Head of caudate nucleus (tissue), 42 donors: ENCODE data around the gene ZC3H13.

ENCODE experiments used
- DNase-seq, 42 donors: peaks; one replicate each; pipeline versions ENCODE4 v3.0.0 to v3.0.0-alpha.2; 2020 to 2021; ENCODE audit warnings: mixed read lengths in 7 of 42
- intact Hi-C: fragments of 100-400 bp; cut with DNase I; formaldehyde crosslinking; loops from one replicate; pipeline ENCODE4 v1.15.0; 2022

Gene ZC3H13

DNA sequence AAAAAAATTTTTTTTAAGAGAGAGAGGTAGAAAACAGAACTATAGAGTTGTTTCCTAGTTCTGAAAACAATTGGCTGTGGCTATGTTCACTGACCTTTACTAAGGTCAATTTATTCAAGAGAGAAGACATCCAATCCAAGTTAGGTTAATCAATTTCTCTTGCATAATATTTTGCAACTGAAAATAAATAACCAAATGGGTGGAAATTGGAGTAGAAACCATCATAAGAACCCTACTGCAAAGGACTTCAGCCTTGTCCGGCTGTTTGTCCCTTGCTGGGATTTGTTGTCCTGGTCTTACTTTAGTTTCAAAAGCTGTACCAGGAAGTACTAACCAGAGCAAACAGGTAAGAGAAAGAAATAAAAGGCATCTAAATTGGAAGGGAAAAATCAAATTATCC, 23.3 kb upstream of the ZC3H13 start:
- no peak for DNase-seq
- intact Hi-C loops = no loop called here

DNA sequence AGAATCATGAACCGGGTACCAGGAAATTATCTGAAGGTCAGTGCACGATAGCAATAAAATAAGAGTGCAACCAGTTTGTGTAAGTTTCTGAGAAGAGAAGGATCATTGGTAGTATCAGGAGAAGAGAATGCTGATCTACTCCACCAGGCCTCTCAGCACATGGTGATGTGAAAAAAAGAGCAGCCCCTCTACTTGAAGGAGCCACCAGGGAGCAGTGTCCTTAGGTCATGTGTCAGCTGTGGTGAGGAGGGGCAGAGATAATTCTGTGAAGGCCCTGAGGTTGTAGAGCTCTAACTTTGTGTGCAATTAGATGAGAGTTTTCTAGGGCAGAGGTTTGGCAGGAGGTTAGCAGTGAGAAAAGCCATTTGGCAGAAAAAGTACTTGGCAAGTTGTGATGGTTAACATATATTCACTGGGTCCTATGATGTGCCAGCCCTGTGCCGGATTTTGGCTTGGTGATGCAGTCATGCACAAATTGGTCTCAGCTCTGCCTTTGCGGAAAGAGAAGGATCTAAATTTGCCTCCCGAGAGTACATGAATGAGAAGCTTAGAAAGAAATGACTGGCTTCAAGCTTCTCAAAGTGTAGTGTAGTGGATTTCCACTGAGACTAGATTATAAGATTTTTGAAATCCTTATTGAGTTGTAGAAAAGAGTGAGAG, 19.2 kb upstream of the ZC3H13 start:
- no peak for DNase-seq
- intact Hi-C loops = no loop called here

- intact Hi-C loops = no loop called here
- DNase-seq = no peak
Measured at GRCh38 chr13:46063292-46063691, 10.7 kb upstream of the ZC3H13 start.

DNA sequence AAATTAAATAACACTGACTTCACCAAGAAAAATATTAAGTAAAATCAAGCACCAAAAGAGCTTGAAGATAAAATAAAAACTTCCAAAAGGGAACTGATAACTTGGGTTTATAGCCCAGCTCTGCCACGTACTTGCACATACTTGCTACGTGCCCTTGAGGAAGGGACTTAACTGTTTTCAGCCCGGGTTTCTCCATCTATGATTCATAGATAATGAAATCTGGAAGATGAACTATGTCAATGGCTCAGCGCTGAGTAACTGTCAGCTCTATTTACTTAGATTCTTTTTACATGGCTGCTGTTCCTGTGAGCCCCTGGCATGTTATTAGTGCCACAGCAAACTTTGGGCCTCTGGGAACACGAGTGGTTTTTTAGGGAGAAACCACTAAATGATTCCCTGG, 9.6 kb upstream of the ZC3H13 start:
- intact Hi-C loops = no loop called here
- DNase-seq = no peak

DNA sequence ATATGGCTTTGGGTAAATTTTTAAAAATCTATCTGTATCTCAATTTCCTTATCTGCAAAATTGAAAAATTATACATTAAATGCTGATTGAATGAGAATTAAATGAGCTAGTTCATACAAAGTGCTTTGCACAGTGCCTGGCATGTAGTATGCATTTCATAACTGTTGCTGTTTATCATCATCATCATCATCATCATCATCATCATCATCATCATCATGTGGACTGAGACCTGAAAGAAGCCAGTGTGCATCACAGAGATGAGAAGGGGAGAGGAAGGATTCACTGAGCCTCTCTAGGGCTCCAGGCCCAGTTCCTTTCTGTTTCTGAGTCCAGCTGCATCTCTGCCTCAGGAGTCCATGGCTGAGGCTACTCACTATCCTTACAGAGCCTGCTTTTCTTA, 6.9 kb upstream of the ZC3H13 start:
- DNase-seq = peak in 5 of 42 donors; percentile 14 to 55 (median 24)
- intact Hi-C loops = loop anchor here (10.0 kb wide), 1 partner anchor 65 kb away; no protein-coding TSS in a partner anchor

GRCh38 chr13:46058268-46058667, 5.7 kb upstream of the ZC3H13 start:
- DNase-seq = no peak
- intact Hi-C loops = loop anchor here (10.0 kb wide), 1 partner anchor 67 kb away; no protein-coding TSS in a partner anchor

- intact Hi-C loops = loop anchor here (10.0 kb wide), 1 partner anchor 67 kb away; no protein-coding TSS in a partner anchor
- peak in 10 of 42 donors; percentile 6 to 62 (median 26) for DNase-seq
Measured at GRCh38 chr13:46057256-46058015, 4.9 kb upstream of the ZC3H13 start.

DNA sequence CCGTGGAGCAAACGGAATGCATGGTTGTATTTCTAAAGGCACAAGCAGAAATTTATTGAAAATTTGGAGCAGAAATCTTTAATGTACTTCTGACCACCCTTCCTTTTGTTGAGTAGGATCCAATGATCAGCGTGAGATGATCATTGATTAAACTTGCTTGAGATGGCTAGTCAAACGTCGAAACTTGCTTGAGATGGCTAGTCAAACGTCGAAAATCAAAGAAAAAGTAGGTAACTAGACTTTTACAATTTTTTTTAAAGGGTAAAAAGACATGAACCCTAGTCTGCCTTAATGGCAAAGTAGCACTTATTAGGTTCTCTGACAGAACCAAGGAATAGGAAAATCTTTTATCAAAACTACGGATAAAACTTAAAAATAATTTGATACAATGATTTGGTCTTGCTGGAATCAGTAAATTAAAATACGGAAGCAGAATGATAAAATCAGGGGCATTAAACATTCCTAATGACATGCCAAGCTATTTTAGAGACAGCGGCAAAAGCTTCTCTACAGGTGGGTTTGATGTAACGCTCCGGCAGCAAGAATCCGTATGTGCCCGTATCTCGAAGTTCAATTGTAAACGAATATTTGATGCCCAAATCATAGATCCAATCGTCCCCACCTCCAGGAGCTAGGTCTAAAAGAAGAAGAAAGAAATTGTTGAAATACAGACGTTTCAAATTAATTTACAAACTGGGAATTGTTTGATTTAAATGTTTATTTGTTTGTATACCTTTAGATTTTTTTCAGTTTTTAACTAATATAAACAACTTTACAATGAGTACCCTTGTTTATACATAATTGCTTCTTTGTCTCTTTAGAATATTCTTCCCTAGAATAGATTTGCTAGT, 841 bp upstream of the ZC3H13 start:
- no peak for DNase-seq

GRCh38 chr13:46051968-46052318, 603 bp downstream of the ZC3H13 start:
- no peak for DNase-seq
- intact Hi-C loops = loop anchor here (10.0 kb wide), 1 partner anchor 73 kb away; no protein-coding TSS in a partner anchor

More for the DNA sequence above, 841 bp upstream of the ZC3H13 start:
- intact Hi-C loops = loop anchor here (10.0 kb wide), 1 partner anchor 71 kb away; no protein-coding TSS in a partner anchor

DNA sequence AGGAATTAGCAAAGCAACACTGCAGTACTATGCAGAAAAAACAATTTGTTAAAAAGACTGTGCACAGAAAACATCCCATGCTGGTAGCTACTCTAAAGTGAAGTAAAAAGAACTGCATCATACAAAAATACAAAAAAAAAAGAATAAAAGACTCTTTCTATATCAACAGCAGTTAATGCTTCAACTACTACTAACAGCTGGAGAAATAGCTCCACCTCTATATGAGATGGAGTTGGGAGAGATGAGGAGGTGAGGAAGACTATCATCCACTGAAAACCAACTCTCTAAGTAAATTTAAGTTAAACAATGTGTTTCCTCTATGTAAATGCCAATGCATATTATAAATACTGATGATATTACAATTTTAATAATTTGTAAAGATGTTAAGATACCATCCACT, 1.8 kb downstream of the ZC3H13 start:
- intact Hi-C loops = loop anchor here (10.0 kb wide), 1 partner anchor 74 kb away; no protein-coding TSS in a partner anchor
- no peak for DNase-seq

GRCh38 chr13:46045424-46045823, 7.1 kb downstream of the ZC3H13 start:
- intact Hi-C loops = no loop called here

GRCh38 chr13:46043647-46044046, 8.9 kb downstream of the ZC3H13 start:
- intact Hi-C loops = no loop called here
- no peak for DNase-seq

More at GRCh38 chr13:46045424-46045823, 7.1 kb downstream of the ZC3H13 start:
- DNase-seq = no peak

- intact Hi-C loops = no loop called here
- no peak for DNase-seq
Measured at GRCh38 chr13:46041419-46041839, 11.1 kb downstream of the ZC3H13 start.

GRCh38 chr13:46040763-46041162, 11.8 kb downstream of the ZC3H13 start:
- intact Hi-C loops = no loop called here
- no peak for DNase-seq

GRCh38 chr13:46039411-46040182, 12.9 kb downstream of the ZC3H13 start:
- intact Hi-C loops = no loop called here
- no peak for DNase-seq

DNA sequence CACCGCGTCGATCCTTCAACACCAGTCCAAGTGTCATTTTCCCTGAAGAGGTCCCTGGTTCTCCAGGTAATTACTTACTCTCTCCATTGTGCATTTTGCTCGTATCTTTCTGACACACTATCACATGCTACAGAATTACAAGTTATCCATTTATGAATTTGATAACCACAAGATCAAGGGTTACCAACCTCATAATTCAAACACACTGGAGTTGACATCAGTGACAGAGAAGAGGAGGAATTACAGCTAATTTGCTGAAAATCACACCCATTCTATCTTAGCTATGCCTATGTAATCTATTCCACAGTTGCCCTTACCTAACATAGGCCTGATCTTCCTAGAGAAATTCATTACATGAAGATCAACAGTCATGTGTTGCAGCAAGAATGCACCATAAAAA, 14.2 kb downstream of the ZC3H13 start:
- intact Hi-C loops = no loop called here
- no peak for DNase-seq

DNA sequence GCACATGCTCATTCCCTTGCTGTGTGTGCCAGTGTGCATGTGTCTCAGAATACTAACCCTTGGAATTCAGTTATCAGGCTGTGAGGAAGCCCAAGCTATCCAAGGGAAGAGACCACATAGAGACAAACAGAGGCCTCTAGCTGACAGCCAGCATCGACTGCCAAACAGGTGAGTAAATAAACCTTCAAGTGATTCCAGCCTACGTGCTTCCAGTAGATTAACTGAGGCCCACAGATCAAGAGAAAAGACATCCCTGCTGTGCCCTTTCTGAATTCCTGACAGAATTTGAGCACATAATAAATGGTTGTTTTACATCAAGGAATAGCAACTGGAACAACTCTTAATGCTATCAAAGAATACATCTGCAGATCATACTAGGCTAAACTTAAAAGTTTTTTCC, 17.5 kb downstream of the ZC3H13 start:
- DNase-seq = no peak
- intact Hi-C loops = no loop called here

GRCh38 chr13:46032341-46032740, 20.2 kb downstream of the ZC3H13 start:
- intact Hi-C loops = no loop called here

More at GRCh38 chr13:46032341-46032740, 20.2 kb downstream of the ZC3H13 start:
- no peak for DNase-seq
